ENCODE results near the gene KCNMB3. TPM values are rescaled to one million over a fixed set of nuclear protein-coding genes. Genes with fewer than 3 reads are reported as not detected.

KCNMB3 gene
- total RNA-seq, 1 experiment from 2014 or later, result not detected

DNA sequence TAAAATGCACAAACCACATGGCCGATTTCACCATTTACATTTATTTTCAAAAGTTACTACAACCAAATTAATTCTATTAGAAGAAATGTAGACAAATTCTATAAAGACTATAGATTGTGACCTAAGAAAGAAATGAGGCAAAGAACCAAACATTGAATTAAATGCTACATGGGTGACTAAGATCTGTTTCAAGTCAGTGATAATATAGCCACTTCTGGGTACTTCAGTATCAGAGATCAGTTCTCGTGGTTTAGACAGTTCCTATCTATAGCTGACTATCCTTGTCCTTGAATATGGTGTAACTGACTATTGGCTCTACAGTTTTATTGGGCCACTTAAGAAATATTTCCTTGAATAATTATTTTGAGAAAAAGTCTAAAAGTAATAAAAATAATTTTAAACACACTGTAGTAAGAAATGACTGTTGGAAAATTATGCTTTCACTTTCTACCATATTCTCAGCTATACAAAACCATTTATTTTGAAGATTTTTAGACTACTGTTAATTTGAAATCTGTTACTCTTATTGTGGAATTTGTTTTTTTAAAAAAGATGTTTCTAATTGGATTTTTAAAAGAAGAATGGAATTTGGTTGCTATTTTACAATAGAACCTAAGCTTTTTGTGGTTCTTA is 14.1 kb downstream of the KCNMB3 start:
- Histone ChIP-seq H3K9me3 (ENCODE audit: control insufficient read depth in 1 of 2, insufficient read depth in 1 of 2, low read depth in 1 of 2, low read length in 2 of 2) (no peaks in the 10 kb centered on the region), H3K4me2 (ENCODE audit: low read length) (no peak overlapping the region), H3K27me3 (ENCODE audit: insufficient read depth, low read length) (no peaks in the 10 kb centered on the region), H3K9me2 (ENCODE audit: insufficient read depth) (no peaks in the 10 kb centered on the region), H3K4me3 (replicated peaks in 1 of 2; ENCODE audit: low read depth in 1 of 2, low read length in 2 of 2) (no peak overlapping the region), H3K79me2 (ENCODE audit: insufficient read depth, low read length) (no peaks in the 10 kb centered on the region), H3K27ac (ENCODE audit: low read depth, low read length) (no peak overlapping the region), H3K9ac (ENCODE audit: low read length) (no peak overlapping the region), H3K36me3 (ENCODE audit: control insufficient read depth in 1 of 2, insufficient read depth in 2 of 2, low read length in 2 of 2) (no peaks in the 10 kb centered on the region), H4K20me1 (ENCODE audit: insufficient read depth) (no peaks in the 10 kb centered on the region), H2AFZ (ENCODE audit: low read depth, low read length, poor library complexity, severe bottlenecking) (no peak overlapping the region), H3K4me1 (ENCODE audit: control insufficient read depth in 1 of 2, insufficient read depth in 2 of 2, low read length in 2 of 2) (no peaks in the 10 kb centered on the region)
- BruUV-seq (replicated peaks), result no TSS peak
- intact Hi-C loops (cut with micrococcal nuclease), result no loop called here
- ATAC-seq (no peak), DNase-seq (ENCODE audit: low read depth, low spot score) (no peak)
- TF ChIP-seq, protein P1, sequence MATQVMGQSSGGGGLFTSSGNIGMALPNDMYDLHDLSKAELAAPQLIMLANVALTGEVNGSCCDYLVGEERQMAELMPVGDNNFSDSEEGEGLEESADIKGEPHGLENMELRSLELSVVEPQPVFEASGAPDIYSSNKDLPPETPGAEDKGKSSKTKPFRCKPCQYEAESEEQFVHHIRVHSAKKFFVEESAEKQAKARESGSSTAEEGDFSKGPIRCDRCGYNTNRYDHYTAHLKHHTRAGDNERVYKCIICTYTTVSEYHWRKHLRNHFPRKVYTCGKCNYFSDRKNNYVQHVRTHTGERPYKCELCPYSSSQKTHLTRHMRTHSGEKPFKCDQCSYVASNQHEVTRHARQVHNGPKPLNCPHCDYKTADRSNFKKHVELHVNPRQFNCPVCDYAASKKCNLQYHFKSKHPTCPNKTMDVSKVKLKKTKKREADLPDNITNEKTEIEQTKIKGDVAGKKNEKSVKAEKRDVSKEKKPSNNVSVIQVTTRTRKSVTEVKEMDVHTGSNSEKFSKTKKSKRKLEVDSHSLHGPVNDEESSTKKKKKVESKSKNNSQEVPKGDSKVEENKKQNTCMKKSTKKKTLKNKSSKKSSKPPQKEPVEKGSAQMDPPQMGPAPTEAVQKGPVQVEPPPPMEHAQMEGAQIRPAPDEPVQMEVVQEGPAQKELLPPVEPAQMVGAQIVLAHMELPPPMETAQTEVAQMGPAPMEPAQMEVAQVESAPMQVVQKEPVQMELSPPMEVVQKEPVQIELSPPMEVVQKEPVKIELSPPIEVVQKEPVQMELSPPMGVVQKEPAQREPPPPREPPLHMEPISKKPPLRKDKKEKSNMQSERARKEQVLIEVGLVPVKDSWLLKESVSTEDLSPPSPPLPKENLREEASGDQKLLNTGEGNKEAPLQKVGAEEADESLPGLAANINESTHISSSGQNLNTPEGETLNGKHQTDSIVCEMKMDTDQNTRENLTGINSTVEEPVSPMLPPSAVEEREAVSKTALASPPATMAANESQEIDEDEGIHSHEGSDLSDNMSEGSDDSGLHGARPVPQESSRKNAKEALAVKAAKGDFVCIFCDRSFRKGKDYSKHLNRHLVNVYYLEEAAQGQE (IDR thresholded peaks at IDR 0.05; ENCODE audit: low read depth), result no peak
- TF ChIP-seq RAD21 (IDR thresholded peaks at IDR 0.05; ENCODE audit: low read depth), result no peak
- RAD21 ChIA-PET (ENCODE audit: low non-redundant PET in 1 of 2, low total read pairs in 2 of 2, uncharacterized antibody in 2 of 2, unreplicated experiment in 2 of 2), result no interaction called here
- POLR2A ChIA-PET, result no interaction called here
- CTCF ChIA-PET, result no interaction called here

DNA sequence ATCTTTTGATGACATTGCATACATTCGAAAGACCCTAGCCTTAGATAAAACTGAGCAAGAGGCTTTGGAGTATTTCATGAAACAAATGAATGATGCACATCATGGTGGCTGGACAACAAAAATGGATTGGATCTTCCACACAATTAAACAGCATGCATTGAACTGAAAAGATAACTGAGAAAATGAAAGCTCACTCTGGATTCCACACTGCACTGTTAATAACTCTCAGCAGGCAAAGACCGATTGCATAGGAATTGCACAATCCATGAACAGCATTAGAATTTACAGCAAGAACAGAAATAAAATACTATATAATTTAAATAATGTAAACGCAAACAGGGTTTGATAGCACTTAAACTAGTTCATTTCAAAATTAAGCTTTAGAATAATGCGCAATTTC is 16.7 kb downstream of the KCNMB3 start:
- Histone ChIP-seq H3K4me1 (ENCODE audit: control insufficient read depth in 1 of 2, insufficient read depth in 2 of 2, low read length in 2 of 2) (no peaks in the 10 kb centered on the region), H3K9me2 (ENCODE audit: insufficient read depth) (no peaks in the 10 kb centered on the region), H3K9me3 (ENCODE audit: control insufficient read depth in 1 of 2, insufficient read depth in 1 of 2, low read depth in 1 of 2, low read length in 2 of 2) (no peaks in the 10 kb centered on the region), H3K9ac (ENCODE audit: low read length) (no peak overlapping the region), H3K36me3 (ENCODE audit: control insufficient read depth in 1 of 2, insufficient read depth in 2 of 2, low read length in 2 of 2) (0 out of 4 replicates have a peak, but pooled peaks cover 0 to 5% of the 10 kb centered on the region in 2 experiments), H3K4me3 (replicated peaks in 1 of 2; ENCODE audit: low read depth in 1 of 2, low read length in 2 of 2) (no peak overlapping the region), H4K20me1 (ENCODE audit: insufficient read depth) (no peaks in the 10 kb centered on the region), H3K27me3 (ENCODE audit: insufficient read depth, low read length) (no peaks in the 10 kb centered on the region), H2AFZ (ENCODE audit: low read depth, low read length, poor library complexity, severe bottlenecking) (no peak overlapping the region), H3K27ac (ENCODE audit: low read depth, low read length) (no peak overlapping the region), H3K4me2 (ENCODE audit: low read length) (no peak overlapping the region), H3K79me2 (ENCODE audit: insufficient read depth, low read length) (no peaks in the 10 kb centered on the region)
- no TSS peak for BruUV-seq (replicated peaks)
- POLR2A ChIA-PET, result no interaction called here
- RAD21 ChIA-PET (ENCODE audit: low non-redundant PET in 1 of 2, low total read pairs in 2 of 2, uncharacterized antibody in 2 of 2, unreplicated experiment in 2 of 2), result no interaction called here
- CTCF ChIA-PET, result no interaction called here
- intact Hi-C loops (cut with micrococcal nuclease), result no loop called here
- ATAC-seq (no peak), DNase-seq (ENCODE audit: low read depth, low spot score) (no peak)
- TF ChIP-seq YY1 (IDR thresholded peaks at IDR 0.05; ENCODE audit: extremely low read depth, insufficient replicate concordance, low read depth, low read length) (no peak), EZH2phosphoT487 (IDR thresholded peaks at IDR 0.05; ENCODE audit: borderline replicate concordance) (no peak), CBX3 (IDR thresholded peaks at IDR 0.05; ENCODE audit: low read depth) (no peak), RAD21 (IDR thresholded peaks at IDR 0.05; ENCODE audit: low read depth) (no peak), JUND (IDR thresholded peaks at IDR 0.05) (no peak), ZFX (IDR thresholded peaks at IDR 0.05) (no peak), CEBPB (IDR thresholded peaks at IDR 0.05; ENCODE audit: low read depth) (no peak), EGR1 (IDR thresholded peaks at IDR 0.05; ENCODE audit: low read depth) (no peak), TCF7L2 (IDR thresholded peaks at IDR 0.05; ENCODE audit: borderline replicate concordance, extremely low read depth, insufficient read depth, insufficient read length) (no peak), SRF (IDR thresholded peaks at IDR 0.05; ENCODE audit: low read depth) (no peak)
- TF ChIP-seq, protein P1 (IDR thresholded peaks at IDR 0.05; ENCODE audit: low read depth), result no peak

Measured in HCT116 (cell line).